ENCODE data around the gene CD27.

DNA sequence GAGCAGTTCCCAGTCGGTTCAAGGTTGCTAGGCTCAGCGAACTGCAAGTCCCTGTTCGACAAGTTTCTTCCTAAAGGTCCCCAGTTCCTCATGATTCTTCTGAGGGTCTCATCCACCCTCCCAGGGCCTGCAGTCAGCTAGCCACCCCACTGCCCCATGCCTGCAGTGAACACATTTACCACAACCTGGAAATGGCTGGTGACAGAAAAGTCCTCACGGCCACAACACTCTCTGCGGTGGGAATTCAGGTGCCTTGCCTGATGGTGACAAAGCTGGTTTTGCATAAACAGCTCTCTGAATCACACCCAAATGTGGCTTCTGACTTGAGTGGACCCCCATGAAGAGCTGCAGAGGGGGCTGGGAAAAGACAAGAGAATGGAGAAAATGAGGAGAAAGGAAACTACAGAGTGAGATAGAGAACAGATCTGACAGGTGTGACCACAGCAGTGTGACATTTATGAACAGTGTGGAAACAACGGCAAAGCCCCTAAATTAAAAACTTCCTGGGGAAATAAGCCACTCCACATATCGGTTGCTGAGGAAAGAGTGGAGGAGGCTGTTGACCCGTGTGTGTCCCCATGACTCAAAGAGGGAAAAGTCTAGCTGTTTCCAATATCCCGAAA is 1.3 kb upstream of the CD27 start:
- peak; percentile 61; the same call in 1 of the 2 replicates for TF ChIP-seq POLR2A (IDR thresholded peaks at IDR 0.05; ENCODE audit: low read depth, low read length)
- TF ChIP-seq TAF1 (IDR thresholded peaks at IDR 0.05; ENCODE audit: low read depth, low read length), result peak; percentile 65; the same call in 1 of the 2 replicates
- peak; percentile 53; the same call in 1 of the 2 replicates for TF ChIP-seq POLR2AphosphoS5 (IDR thresholded peaks at IDR 0.05; ENCODE audit: low read depth, low read length)
- no peak for TF ChIP-seq PAX5 (IDR thresholded peaks at IDR 0.05; ENCODE audit: insufficient read depth, low read length, severe bottlenecking)
- no peak; the same call in 1 of the 2 replicates for TF ChIP-seq SPI1 (IDR thresholded peaks at IDR 0.05; ENCODE audit: low read depth, low read length)
- peak; percentile 92 for TF ChIP-seq POU2F2 (IDR thresholded peaks at IDR 0.05; ENCODE audit: low read depth, low read length)

All from GM12891 (cell line).